Cerebellar nuclear complex (tissue), 1 donor: ENCODE data around the gene ASGR2.

Source experiments
- DNase-seq, 2 experiments: peaks; one replicate each; lab custom pipeline; 2025; lab: John Stamatoyannopoulos, UW

Gene ASGR2

DNA sequence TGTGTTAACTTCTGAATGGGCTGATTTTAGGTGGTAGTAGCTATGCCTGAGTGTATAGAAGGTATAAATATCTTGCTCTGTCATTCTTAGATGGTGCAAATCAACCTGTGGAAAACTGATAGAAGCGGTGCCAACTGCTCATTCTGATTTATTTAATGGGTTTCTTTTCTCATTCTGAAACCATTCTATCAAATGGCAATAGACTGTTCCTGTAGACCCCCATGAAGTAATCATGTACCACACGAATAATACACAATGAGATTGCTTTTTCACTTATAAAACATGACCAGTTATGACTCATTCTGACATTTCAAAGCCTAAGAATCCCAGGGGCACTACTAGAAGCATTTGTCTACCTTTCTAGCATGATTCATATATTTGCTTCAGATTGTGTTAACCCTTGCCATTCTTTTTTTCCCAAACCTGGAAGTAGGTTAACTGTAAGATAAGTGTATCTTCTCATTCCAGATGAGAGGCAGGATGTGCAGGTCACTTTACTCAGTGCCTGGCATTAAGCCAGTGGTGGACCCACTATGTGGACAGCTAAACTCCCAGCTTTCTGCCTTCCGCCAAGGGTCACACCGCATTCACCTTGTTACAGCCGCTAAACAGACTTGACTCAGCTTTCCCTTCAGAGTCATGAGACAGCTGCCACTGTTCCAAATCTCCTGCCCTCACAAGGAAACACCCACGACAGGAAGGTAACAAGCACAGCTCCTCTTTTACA is 54.3 kb downstream of the ASGR2 start:
- DNase-seq, result no peak

DNA sequence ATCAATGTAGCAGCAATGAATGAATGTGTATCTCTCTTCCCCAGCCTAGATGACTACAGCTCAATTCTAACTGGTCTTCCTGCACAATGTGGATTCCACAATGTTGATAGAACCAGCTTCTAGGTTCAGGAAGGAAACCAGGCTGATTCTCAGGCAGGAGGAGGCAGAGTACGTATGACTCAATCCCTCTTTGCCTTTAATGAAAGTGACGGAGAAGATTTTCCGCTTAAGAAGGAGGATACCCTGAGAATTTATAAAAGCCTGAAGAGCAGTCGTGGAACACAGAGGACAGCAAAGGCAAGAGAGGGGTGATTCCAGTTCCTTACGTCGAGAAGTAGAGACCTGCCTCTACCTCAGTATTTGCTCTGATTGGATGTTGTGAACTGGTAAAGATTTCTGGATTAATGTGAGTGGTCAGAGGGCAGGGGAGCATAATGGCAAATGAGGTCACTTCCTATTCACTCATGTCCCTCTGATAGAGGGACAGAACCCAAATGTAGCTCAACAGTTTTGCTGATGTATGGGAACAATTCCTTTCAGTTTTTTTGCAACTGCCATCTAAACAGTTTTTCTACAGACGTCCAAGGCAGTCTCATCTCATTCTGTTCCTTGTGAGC is 55.7 kb downstream of the ASGR2 start:
- no peak for DNase-seq

DNA sequence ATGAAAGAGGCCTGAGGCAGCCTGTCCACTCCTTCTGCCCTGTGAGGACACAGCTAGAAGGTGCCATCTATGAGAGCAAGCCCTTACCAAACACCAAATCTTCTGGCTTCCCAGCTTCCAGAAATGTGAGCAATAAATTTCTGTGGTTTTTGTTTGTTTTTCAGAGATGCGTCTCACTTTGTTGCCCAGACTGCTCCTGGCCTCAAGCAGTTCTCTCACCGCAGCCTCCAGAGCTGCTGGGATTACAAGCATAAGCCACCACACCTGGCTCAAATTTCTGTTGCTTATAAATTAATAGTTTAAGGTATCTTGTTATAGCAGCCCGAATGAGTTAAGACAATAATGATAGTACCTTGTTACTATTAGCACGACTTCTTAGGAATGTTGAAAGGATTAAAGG is 58.2 kb downstream of the ASGR2 start:
- DNase-seq, result no peak
